ENCODE data around the gene PLEKHG3.

PLEKHG3 gene

DNA sequence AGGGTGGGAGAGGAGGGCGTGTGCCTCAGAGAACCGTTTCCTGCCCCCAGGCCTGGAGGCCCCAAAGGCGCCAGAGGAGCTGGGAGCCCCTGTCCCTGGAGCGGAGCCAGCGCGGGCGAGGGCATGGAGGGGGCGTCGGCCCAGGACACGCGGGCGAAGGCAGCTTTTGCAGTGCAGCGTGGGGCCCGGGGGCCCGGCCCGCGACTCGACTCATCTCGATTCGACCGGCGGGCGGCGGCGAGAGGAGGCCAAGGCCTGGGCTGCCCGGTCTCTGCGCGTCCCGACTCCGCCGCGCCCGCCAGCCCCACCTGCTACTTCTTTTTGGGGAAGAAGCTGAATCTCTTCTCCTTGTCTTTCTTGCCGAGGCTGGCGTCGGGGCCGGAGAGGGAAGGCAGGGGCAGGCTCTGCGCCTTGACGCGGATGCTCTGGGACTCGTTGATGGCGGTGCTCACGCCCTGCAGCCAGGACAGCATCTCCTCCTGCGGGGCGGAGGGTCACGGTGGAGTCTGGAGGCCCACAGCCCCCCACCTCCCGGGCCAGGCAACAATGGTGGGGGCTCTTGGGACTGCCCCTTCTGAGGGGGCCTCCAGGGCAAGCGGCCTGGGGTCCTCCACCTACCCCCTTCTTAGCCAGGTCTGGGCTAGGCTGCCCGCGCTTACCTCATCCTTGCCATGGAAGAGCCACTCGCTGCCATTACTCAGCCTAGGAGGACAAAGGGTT is 44.9 kb downstream of the PLEKHG3 start:
- DNase-seq: no peak

DNA sequence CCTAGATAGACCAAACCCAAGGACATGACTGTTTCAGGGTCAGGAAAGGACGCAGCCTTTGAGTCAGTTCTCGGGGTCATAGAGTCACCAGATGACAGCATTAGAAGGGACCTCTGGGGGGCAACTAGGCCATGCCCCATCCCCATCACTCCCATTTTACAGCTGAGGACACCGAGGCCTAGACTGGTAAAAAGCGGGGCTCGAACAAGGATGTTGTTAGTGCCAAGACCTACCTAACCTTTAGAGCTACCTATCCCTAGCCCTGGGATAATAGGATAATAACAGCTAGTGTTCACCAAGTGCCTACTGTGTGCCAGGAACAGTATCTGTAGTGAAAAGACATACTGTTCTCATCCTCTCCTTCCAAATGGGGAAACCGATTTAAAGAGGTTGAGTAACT is 48.7 kb downstream of the PLEKHG3 start:
- DNase-seq: no peak

DNA sequence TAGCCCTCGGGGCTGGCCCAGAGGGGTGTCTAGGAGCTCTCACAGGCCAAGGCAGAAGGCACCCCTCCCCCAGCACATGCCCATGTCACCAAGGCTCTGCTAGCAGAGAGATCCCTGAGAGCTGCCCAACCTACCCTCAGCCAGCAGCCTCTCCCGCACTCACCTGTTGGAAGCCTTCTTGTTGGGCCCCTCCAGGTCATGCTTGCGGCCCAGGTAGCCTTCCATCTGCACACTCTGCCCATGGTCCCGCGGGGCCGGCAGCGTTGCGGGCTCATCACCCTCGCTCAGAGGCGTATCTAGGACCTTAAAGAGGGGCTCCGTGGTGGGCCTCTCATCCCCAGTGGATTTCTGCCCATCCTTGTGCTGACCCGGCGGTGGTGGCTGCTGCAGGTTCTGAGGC is 49.1 kb downstream of the PLEKHG3 start:
- no peak for DNase-seq

DNA sequence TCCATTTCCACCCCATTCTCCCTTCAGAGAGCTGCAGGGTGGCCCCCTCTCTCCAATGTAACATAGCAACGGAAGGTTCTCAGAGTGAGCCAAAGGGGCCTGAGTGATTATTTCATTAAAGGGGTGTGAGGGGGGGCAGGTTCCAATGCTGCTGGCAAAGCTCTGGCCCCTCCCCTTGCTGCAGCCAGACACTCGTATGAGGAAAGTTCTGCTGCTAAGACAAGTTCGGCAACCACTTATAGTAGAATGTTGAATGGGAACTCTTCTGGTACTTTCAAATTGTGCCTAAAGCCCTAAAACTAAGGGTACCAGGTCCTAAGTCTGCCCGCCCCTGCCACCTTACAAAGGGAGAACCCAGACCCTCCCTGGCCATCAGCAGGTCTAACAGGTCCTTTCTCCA is 49.8 kb downstream of the PLEKHG3 start:
- DNase-seq: no peak

DNA sequence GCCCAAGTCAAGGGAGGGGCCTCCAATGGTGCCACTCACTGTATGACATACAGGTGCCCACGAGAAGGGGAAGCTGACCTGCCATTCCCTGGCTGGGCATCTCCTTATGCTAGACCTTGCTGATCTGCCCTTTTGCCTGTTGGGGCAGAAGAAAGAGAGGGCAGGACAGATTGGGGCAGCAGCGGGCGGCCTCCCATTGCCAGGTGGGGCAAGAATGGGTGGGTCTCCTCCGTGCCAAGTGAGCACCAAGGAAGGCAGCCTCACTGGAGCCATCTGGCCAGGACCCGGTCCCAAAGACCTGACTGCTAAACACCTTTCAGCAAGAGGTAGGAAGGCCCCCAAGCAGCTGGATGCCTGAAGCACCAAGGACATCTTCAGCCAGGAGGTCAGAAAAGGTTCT is 50.5 kb downstream of the PLEKHG3 start:
- DNase-seq: no peak

DNA sequence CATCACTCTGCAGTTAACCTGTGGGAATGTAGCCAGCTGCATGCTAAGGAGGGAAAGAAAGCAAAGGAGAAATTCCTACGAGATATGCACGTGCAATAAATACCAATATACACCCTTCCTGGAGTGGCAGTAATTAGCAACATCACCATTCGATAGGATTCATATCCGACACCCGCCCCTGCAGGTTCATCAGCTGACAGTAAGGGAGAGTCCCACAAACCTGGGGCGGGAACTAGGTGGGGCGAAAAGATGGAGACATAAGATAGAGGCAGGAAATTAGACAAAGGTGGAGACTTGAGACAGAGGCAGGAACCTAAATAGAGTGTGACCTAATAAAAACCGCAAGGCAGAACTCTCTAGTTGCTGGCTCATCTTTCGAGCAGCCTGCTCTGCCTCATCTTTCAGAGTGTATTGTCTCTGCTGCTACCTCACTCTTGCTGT is 51.6 kb downstream of the PLEKHG3 start:
- DNase-seq: no peak

DNA sequence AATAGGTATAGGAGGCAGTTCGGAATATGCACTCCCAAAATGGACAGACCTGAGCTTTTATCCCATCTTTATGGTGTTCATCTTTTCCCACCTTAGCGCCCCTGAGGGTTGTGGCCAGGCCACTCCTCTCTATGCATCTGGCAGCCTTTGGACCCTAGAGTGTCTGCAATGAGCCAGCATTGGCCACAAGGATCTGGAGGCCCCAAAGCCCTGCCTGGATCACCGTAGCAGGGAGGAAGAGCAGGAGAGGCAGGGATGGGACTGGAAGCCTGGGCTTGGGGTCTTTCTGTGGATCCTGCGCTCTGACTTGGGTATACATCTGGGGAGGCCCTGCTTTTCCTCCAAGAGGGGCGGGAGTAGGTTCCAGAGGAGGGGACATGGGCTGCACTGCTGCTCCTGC is 52.5 kb downstream of the PLEKHG3 start:
- no peak for DNase-seq

DNA sequence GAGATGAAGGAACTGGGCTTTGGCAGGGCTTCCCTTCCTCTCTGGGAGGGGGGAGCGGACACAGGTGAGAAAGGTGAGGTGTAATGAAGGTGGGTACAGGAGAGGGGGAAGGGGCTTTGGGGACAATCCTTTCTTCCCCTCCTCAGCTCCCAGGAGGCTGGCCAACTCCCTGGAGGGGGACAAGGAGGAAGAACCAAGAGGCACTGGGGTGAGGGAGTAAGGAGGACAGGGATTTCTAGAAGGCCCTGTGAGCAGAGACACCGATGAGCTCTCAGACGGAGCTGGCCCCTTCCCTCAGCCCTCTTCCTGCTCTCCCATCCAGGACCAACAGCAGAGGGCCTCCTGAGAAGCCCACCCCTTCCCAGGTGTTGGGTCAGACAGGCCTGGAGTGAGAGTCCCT is 53.4 kb downstream of the PLEKHG3 start:
- DNase-seq: no peak

DNA sequence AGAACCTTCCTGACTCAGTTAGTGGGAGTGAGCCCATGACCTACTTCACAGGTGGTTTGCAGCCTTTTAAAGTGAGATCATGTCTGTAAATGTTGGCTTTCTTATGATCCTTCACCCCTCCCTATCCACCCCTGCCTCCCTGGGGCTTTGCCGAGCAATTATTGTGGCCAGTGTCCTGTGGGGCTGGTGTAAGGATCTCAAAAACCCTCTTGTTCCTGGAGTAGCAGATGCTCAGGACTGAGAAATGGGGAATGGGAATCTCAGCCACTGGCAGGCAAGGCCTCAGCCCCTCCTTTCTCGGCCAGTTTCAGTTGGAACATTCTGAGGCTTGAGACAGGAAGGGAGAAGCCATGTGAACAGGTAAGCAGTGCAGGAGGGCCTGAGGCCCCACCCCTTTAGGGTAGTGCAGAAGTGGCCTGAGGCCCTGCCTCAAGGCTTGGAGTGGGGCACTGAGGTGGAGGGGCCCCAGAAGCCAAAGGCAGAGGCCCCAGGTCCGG is 53.8 kb downstream of the PLEKHG3 start:
- no peak for DNase-seq

DNA sequence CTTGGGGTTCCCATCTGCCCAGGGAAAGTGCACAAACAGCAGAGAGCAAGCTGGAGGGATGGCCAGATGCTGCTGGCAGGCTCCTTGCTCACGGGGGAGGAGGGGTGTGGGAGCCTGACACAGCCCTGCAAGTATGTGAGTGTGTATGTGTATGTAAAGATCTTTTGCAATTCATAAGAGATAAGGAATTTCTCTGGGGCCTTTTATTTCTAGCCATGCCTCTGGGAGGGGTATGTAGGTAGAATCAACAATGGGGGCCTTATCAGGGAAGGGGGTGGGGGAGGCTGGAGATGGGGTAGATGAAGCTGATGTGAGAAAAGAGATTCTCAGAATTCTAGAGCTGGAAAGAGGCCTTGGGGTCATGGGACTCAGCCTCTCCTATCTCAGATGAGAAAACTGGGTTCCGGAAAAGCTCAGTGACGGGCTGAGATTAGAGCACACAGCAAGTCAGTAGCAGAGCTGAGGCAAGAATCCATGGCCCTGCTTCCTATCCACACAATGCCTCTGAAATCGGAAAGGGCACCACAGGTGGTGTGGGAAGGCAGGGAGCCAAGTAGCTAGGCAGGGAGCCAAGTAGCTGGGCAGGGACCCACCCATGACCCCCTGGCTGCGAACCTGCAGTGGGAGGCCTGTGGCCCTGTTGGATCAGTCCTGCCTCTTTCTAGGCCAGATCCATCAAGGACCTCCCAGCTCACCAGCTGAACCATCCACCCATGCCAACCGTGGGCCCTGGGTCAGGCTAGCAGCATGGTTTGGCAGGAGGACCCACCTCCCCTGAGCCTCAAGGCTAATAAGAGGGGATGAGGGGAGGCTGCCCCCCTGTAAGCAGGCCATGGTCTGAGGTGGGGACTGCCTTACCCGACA is 54.7 kb downstream of the PLEKHG3 start:
- DNase-seq: no peak

DNA sequence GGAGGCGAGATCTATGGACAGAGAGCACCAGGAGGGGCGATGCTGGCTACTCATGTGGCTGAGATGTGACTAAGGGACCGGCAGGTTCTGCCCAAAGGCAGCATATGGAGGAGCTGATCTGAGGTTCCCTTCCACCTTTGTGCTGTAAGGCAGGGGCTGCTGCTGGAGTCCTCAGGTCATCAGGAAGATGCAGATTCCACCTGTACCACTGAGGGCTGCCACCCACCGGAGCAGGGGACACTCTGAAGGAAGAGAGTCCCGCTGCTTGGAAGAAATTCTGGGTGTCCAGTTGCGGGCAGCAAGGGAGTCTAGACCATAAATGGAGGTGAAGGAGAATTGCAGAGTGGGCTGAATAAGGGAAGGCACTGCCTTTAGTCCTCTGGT is 55.3 kb downstream of the PLEKHG3 start:
- DNase-seq: no peak

DNA sequence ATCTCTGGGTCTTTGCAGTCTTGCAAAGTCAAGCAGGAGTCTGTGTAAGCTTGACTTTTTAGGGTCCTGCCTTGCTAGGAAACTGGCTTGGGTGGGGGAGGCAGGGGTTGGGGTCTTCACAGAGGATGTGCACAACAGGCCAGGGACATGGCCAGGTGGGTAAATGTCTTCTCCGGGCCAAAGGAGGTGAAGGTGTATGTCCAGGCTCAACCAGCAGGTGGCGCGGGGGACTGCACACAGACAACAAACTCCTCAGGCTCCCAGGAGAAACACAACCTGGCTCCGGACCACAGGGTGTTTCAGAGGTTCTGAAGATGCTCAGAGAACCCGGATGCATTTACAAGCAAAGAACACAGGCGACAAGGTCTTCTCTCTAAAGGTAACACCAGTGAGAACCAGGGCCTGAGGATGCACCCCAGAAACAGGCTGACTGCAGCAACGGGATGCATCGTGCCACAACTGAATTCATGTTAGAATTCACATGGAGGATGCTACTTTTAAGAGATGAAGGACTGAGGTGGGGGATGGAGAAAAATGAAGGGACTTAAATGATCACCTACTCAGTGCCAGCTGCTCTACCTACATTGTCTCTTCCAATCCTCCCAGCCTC is 56.0 kb downstream of the PLEKHG3 start:
- DNase-seq: peak in 1 of 2 experiments; percentile 13

DNA sequence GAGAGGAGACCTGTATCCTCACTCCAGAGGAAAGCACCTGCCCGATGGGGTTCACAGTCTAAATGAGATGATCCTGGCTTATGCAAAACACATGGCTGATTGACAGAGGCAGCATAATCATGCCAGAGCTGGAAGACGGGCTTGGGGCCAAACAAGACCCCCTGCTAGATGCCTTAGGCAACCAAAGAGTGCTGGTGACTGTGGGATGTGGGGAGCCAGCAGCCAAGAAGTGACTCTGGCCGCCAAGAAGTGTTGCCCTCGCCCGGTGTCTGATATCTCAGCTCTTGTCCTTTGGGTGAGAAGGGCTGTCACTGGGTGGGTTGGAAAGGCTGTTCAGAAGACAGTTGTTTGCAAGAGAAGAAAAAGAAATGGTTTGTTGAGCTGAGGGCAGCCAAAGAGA is 56.7 kb downstream of the PLEKHG3 start:
- DNase-seq: no peak

DNA sequence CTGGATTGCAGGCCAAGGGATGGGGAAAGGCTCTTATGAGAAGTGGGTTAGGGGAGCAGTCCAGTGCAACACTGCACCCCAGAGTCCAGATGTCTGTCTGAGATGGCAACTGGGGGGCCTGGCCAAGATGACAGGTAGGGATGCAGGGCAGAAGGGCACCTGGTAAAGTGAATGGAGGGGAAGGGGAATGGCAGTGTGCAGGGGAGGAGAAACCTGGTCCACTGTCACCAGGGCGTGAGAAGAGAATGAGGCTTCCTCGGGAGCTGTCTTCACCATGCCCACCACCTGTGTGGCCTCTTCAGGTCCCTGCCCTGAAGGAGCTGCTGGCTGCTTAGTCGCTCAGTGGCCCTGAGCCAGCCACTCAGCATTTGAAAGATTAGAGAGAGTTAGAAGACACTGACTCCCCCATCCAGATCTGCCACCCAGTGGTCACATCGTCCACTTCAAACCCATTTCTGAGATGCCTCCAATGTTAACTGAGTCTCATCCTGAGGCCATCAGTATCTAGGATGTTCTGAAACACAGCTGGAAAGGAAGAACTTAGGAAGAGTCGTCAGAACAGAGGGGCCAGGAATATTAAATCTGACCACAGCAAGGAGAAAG is 57.3 kb downstream of the PLEKHG3 start:
- no peak for DNase-seq

DNA sequence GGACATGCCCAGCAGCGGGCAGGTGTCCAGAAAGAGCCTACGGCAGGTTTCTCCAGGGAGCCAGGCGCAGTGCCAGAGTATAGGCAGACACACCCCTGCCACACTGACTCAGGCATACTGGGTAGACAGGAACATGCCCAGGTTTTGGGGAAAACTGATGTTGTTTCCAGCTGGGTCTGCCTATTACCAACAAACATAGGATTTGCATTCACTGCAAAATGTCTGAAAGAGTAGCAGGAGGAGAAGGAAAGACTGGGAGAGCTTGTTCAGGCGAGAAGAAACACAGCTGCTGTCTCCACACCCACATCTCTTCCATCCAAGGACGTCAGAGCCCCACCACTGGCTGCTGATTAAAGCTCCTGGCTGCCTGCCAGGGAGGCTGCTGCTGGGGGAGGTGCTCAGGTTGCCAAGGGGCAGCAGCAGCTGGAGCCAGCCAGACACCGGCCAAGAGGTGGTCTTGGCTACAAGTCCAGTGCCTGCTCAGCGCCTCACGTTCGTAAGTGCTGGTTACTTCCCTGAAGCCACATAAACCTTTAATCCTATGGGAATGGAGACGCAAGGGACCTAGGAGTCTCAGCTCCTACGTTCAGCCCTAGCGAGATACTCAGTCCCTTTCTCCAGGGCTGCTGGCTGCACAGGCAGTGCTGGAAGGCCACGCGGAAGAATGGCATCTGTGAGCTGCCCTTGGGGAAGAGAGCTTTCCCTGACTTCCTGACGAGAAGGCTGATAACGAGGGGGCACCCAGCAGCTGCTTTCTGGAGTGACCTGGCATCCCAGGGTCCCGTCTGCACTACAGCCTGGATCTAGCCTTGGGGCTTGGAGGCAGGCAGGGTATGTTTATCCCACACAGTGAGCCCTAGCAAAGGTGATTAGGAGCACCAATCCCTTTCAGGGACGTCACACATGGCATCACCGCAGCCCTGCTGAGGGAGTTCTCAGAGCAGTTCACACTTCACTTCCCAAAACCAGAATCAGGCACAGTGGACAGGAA is 58.1 kb downstream of the PLEKHG3 start:
- peak; percentile 79 to 88 for DNase-seq

DNA sequence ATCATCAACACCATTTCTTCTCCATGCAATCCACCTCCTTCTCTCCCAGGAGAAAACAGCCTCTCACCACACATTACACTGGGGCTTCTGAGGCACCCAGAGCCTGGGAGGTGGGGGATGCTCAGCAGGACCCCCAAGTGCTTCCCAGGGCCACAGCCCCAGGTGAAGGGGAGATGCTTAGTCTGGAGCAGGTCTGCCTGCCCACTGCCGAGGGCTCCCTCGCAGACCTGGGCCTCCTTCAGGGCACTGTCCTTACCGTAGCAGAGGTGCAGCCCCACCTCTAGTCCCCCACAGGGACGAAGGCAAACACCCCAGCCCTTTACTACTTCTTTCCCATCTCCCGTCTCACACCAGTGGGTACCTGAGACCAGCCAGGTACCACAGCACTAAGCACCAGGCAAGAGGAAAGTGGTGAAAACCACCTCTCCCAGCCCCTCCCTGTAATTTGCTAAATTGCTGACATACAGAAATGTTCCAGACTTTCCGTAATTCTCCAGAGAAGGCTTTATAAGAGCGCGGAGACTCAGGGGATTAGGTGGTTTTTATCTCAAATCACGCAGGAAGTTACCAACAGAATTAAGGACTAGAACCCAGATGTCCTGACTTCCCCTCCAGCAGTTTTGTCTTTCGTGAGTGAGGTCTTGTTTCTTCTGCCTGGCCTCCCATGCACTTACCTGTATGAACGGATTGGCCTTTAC is 59.0 kb downstream of the PLEKHG3 start:
- no peak for DNase-seq

DNA sequence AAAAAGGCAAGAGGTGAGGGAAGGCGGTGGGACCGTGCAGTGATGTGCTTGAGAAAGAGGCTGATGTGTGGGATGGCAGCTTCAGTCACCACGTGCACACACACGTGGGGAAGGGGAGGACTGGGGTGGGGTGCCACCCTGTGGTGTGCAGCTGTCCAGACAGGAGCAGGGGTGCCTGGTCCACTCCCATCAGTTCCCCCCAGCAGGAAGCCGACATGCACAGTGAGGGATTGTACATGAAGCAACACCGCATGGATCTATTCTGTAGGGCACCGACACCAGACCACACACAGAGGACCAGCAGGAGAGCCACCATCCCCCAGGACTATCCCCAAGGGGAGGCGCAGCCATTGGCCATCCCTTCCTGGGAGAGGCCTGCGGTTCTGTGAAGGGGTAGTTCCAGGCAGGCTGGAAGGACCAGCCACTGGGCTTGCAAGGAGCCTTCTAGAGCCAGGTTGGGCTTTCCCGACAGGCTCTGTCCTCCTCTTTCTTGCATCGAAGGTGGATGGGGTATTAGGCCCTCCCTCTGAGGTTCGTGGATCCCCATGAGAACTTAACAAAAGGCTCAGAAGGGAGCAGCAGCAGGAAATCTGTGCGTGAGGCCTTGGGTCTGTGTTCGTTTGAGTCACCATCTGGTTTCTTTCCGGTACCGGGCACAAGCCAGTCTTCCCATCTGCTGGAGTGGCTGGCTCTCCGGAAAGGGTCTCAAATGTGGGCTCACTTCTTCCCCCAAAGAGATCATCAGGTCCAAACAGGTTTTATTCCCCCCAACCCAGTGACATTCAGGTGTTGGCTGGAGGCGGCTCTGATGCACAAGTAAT is 59.8 kb downstream of the PLEKHG3 start:
- DNase-seq: peak; percentile 42 to 64

DNA sequence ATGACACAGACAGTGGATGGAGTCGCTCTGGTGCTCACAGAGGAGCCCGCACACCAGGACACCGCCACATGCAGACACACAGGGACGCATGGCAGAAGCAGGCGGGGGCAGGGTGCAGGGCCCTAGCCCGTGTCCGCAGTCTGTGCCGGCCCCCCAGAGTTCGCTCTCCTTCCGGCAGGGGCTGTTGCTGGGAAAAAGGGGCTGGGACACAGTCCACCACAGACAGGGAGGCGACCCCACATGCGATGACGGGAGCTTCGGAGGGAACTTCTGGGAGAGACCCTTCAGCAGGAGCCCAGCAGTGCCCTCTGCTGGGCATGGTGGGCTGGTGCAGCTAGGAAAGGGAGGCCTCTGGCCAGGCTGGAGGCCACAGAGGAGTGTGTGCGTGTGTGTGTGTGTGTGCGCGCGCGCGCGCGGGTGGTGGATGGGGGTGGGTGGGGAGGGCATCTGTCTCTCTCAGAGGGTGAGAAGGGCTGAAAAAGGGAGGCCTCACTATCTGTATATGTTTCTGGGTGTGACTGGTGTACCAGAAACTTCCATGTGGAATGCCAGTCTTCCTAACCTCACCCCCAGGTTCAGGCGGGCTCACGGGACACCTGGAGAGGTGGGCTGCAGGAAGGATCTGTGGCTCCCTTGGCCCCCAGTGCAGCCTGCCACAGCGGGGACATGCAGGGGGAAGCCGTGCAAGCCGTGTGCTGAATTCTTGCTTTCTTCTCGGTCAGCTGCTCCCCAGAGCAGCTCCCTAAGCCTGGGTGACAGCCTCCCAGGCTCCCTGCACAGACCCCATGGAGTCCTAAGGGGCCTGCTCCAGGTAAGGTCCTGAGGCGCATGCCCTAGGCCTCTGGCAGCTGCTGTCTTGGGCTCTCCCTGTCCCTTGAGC is 60.7 kb downstream of the PLEKHG3 start:
- DNase-seq: peak; percentile 73 to 84

DNA sequence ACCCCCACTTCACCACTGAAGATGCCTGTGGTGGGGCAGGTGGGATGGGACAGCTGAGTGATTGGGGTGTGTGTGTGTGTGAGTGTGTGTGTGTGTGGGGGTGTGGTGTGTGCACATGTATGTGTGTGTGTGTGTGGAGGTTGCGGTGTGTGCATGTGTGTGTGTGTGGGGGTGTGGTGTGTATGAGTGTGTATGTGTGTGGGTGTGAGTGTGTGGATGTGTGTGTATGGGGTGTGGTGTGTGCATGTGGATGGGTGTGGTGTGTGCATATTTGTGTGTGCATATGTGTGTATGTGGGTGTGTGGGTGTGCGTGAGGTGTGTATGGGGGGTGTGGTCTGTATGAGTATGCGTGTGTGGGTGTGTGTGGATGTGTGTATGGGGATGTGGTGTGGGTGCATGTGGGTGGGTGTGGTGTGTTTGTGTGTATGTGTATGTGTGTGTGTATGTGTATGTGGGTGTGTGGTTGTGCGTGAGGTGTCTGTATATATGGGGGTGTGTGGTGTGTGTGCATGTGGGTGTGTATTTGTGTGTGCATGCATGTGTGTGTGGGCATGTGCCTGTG is 61.6 kb downstream of the PLEKHG3 start:
- no peak for DNase-seq
